Epithelial cell of proximal tubule (primary cell): Measurements from ENCODE around the gene GDPD4. TPM values are rescaled to one million over a fixed set of nuclear protein-coding genes. Genes with fewer than 3 reads are reported as not detected.

Source experiments
- DNase-seq: peaks from one replicate; pipeline ENCODE4 v3.0.0-alpha.2; 2011; ENCODE audit warnings: low read depth
- H3K4me3 ChIP-seq: 2 replicates; pipeline ENCODE4 v1.5.1; 2011; ENCODE audit warnings: low read depth, mild to moderate bottlenecking, low read length
- CTCF ChIP-seq: conservative IDR thresholded peaks from 2 replicates; pipeline ENCODE4 v1.5.1; 2012; ENCODE audit warnings: low read depth, mild to moderate bottlenecking, low read length
- total RNA-seq: library from RNA; depleted of rRNA; stranded (reverse); fragments of >200 nt; gene quantifications from 2 replicates; pipeline ENCODE4 v1.2.3, GENCODE V29; 2015

The GDPD4 gene
- total RNA-seq, 1 donor from 2014 or later = not detected

- H3K4me3 ChIP-seq = no peak overlapping the region
- DNase-seq = no peak
- no peak for TF ChIP-seq CTCF
Observed at GRCh38 chr11:77312107-77312506, 10.6 kb upstream of the GDPD4 start.

- TF ChIP-seq CTCF = no peak
- H3K4me3 ChIP-seq = no peak overlapping the region
- DNase-seq = no peak
Observed at GRCh38 chr11:77311701-77312100, 10.2 kb upstream of the GDPD4 start.

- H3K4me3 ChIP-seq = no peak overlapping the region
- no peak for TF ChIP-seq CTCF
- no peak for DNase-seq
Observed at GRCh38 chr11:77310721-77311120, 9.2 kb upstream of the GDPD4 start.

GRCh38 chr11:77309401-77310085 lies 8.1 kb upstream of the GDPD4 start:
- no peak for DNase-seq
- H3K4me3 ChIP-seq = no peak overlapping the region
- TF ChIP-seq CTCF = no peak

- no peak for DNase-seq
- no peak for TF ChIP-seq CTCF
- no peak overlapping the region for H3K4me3 ChIP-seq
Observed at GRCh38 chr11:77308838-77309237, 7.4 kb upstream of the GDPD4 start.

GRCh38 chr11:77303328-77303727 lies 1.8 kb upstream of the GDPD4 start:
- TF ChIP-seq CTCF = no peak
- no peak for DNase-seq
- H3K4me3 ChIP-seq = no peak overlapping the region

- no peak for DNase-seq
- no peak overlapping the region for H3K4me3 ChIP-seq
- no peak for TF ChIP-seq CTCF
Observed at GRCh38 chr11:77302752-77303151, 1.3 kb upstream of the GDPD4 start.
